Measurements from ENCODE around the gene RABAC1.
"Not testable (repeated sequence)": the region's sequence is repeated elsewhere in the genome, so short reads cannot be mapped to it uniquely, and the experiment has no call there.

Gene RABAC1

DNA sequence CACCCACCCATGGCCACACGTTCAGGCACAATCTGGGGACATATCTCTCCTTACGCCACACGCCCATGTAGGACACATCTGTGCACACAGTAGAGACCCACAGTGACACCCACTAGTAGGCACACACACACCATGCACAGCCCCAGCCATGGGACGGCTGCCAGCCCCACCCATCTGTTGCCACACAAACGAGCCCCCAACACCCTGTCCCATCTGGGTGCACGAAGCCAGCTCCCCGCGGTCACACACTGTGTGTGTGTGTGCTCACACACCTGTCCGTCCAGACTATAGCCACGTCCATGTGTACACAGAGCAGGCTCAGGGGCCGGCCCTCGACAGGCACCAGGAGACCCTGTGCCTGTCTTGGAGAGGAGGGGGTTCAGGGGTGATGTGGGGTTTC is 41.4 kb downstream of the RABAC1 start:
- ChIA-PET CTCF (no interaction called here), POLR2A (no interaction called here)

DNA sequence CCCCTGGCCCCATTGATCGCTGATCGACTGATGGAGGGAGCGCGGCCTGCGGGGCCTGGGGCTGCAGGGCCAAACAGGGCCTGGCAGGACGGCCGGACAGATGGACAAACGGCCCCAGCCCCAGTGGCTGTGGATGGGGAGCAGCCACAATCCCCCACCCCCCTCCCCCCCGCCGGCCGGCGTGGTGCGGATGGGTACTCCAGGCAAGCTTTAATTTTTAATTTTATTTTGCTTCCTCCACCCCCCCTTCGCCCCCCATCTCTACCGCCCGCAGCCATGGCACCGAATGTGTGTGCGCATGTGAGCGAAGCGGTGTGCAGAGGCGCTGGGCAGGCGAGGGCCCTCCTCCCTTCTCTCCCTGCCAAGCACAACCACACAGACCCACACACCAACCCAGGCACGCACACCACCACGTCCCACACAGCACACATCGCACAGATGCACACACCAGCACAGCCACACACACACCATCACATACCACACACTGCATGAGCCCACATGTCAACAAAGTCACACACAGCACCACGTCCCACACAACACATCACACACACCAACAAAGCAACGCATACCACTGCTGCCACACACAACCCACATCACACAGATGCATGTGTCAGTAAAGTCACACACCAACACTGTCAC is 43.2 kb downstream of the RABAC1 start:
- TF ChIP-seq CTCF (IDR thresholded peaks at IDR 0.05; ENCODE audit: insufficient read depth, low read length, missing control alignments) = no peak
- DNase-seq (ENCODE audit: low read depth, low spot score) = no peak
- CTCF ChIA-PET = no interaction called here
- POLR2A ChIA-PET = no interaction called here
- H3K4me3 ChIP-seq (ENCODE audit: low read depth, low read length) = no peak overlapping the region

More for the DNA sequence above, 41.4 kb downstream of the RABAC1 start:
- DNase-seq (ENCODE audit: low read depth, low spot score) = no peak
- no peak for TF ChIP-seq CTCF (IDR thresholded peaks at IDR 0.05; ENCODE audit: insufficient read depth, low read length, missing control alignments)
- no peak overlapping the region for H3K4me3 ChIP-seq (ENCODE audit: low read depth, low read length)

- ChIA-PET POLR2A (no interaction called here), CTCF (no interaction called here)
- DNase-seq (ENCODE audit: low read depth, low spot score) = no peak
- no peak overlapping the region for H3K4me3 ChIP-seq (ENCODE audit: low read depth, low read length)
- TF ChIP-seq CTCF (IDR thresholded peaks at IDR 0.05; ENCODE audit: insufficient read depth, low read length, missing control alignments) = no peak
Measured at GRCh38 chr19:41915021-41915775, 43.9 kb downstream of the RABAC1 start.

DNA sequence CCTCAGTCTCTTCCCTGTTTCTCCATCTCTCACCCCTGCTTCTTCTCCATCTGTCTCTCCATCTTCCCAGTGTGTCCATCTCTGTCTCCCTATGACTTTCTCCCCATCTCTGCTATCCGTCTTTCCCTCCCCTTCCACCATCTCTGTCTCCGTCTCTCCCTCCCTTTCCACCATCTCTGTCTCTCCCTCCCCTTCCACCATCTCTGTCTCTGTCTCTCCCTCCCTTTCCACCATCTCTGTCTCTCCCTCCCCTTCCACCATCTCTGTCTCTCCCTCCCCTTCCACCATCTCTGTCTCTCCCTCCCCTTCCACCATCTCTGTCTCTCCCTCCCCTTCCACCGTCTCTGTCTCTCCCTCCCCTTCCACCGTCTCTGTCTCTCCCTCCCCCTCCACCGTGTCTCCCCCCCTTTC is 44.7 kb downstream of the RABAC1 start:
- CTCF ChIA-PET; H3K4me3 ChIP-seq (ENCODE audit: low read depth, low read length); DNase-seq (ENCODE audit: low read depth, low spot score); POLR2A ChIA-PET: not testable (repeated sequence)

GRCh38 chr19:41913538-41914423 is 45.3 kb downstream of the RABAC1 start:
- TF ChIP-seq CTCF (IDR thresholded peaks at IDR 0.05; ENCODE audit: insufficient read depth, low read length, missing control alignments) = no peak
- ChIA-PET POLR2A (no interaction called here), CTCF (no interaction called here)
- H3K4me3 ChIP-seq (ENCODE audit: low read depth, low read length) = no peak overlapping the region
- DNase-seq (ENCODE audit: low read depth, low spot score) = no peak

DNA sequence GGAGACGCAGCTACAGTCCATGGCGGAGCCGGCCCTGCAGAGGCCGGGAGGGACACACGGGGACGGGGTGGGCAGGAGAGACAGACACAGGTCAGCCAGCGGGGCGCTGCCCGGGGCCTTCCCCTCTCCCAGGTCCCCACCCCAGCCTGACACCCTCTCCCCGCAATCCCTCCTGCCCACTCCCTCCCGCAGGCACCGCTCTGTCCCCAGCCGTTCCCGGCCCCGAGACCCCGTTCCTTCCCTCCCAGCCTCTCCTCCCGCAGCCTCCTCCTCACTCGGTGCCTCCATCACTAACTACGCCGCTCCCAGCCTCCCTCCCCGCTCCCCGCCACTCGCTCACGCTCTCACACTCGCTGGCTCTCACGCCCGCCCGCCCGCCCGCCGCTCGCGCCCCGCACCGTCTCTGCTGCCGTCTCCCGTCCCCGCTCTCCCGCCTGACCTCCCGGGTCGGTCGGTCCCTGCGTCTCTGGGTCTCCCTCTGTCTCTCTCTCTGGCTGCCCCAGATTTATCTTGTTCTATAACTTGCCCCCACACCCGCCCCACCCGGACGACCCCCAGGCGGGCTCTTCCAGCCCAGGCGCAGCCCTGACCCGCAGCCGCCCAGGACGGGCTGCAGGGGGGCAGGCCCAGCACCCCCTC is 46.1 kb downstream of the RABAC1 start:
- ChIA-PET CTCF (no interaction called here), POLR2A (interaction anchor here (0.5 kb wide), 1 partner anchor 49 kb away, joined by 4 read pairs; no protein-coding TSS in a partner anchor)
- no peak for DNase-seq (ENCODE audit: low read depth, low spot score)
- TF ChIP-seq CTCF (IDR thresholded peaks at IDR 0.05; ENCODE audit: insufficient read depth, low read length, missing control alignments) = no peak
- no peak overlapping the region for H3K4me3 ChIP-seq (ENCODE audit: low read depth, low read length)
